Skeletal muscle tissue (tissue), 4 donors: ENCODE measurements around the gene ZNF746. TPM values are rescaled to one million over a fixed set of nuclear protein-coding genes. Genes with fewer than 3 reads are reported as not detected.

ENCODE experiments used
- H3K27ac ChIP-seq: one replicate; pipeline ENCODE4 v1.7.0; 2013; ENCODE audit warnings: mild to moderate bottlenecking, low read depth, low read length, inconsistent platforms
- H3K27me3 ChIP-seq, 3 donors: one replicate each; pipeline ENCODE4 v1.7.0; 2013; ENCODE audit warnings: low read length in 3 of 3; ENCODE audit not compliant: control insufficient read depth in 3 of 3, insufficient read depth in 3 of 3
- H3K36me3 ChIP-seq, 3 donors: one replicate each; pipeline ENCODE4 v1.7.0; 2013; ENCODE audit warnings: low read length in 3 of 3; ENCODE audit not compliant: control insufficient read depth in 3 of 3, insufficient read depth in 3 of 3
- H3K4me1 ChIP-seq, 3 donors: one replicate each; pipeline ENCODE4 v1.7.0; 2013; ENCODE audit warnings: low read length in 3 of 3, mild to moderate bottlenecking in 3 of 3; ENCODE audit not compliant: control insufficient read depth in 3 of 3, insufficient read depth in 3 of 3
- H3K4me3 ChIP-seq, 3 donors: one replicate each; pipeline ENCODE4 v1.7.0; 2013; ENCODE audit warnings: low read length in 3 of 3
- H3K9ac ChIP-seq, 3 donors: one replicate each; pipeline ENCODE4 v1.7.0; 2013; ENCODE audit warnings: low read length in 3 of 3, mild to moderate bottlenecking in 3 of 3, moderate library complexity in 2 of 3, low read depth in 1 of 3
- H3K9me3 ChIP-seq, 3 donors: one replicate each; pipeline ENCODE4 v1.7.0; 2013; ENCODE audit warnings: low read length in 3 of 3; ENCODE audit not compliant: control insufficient read depth in 3 of 3
- total RNA-seq: library from RNA; depleted of rRNA; stranded (reverse); fragments of >200 nt; gene quantifications from one replicate; pipeline ENCODE4 v1.2.3, GENCODE V29; 2014
- donor health status: Osteomylitis.

The ZNF746 gene
- total RNA-seq, 1 donor from 2014 or later, result 12.0 TPM

GRCh38 chr7:149509774-149510173 lies 12.2 kb upstream of the ZNF746 start:
- Histone ChIP-seq H3K36me3 (no peaks in the 10 kb centered on the region), H3K27ac (no peak overlapping the region), H3K27me3 (no peaks in the 10 kb centered on the region), H3K9ac (no peak overlapping the region), H3K9me3 (peaks cover 7 to 16% (median 12%) of the 10 kb centered on the region in 3 donors), H3K4me3 (no peak overlapping the region), H3K4me1 (no peaks in the 10 kb centered on the region)

GRCh38 chr7:149505551-149505950 lies 7.9 kb upstream of the ZNF746 start:
- Histone ChIP-seq H3K9me3 (peaks cover 7 to 14% (median 7%) of the 10 kb centered on the region in 3 donors), H3K27ac (no peak overlapping the region), H3K36me3 (no peaks in the 10 kb centered on the region), H3K9ac (no peak overlapping the region), H3K4me1 (no peaks in the 10 kb centered on the region), H3K4me3 (no peak overlapping the region), H3K27me3 (no peaks in the 10 kb centered on the region)

GRCh38 chr7:149501651-149502050 lies 4.0 kb upstream of the ZNF746 start:
- H3K27me3 ChIP-seq, result no peaks in the 10 kb centered on the region
- H3K4me3 ChIP-seq, result no peak overlapping the region
- H3K9ac ChIP-seq, result no peak overlapping the region
- H3K27ac ChIP-seq, result no peak overlapping the region
- peaks cover 0 to 4% (median 0%) of the 10 kb centered on the region in 3 donors for H3K9me3 ChIP-seq
- H3K4me1 ChIP-seq, result peaks cover 0 to 3% (median under 1%) of the 10 kb centered on the region in 3 donors
- no peaks in the 10 kb centered on the region for H3K36me3 ChIP-seq

GRCh38 chr7:149500910-149501309 lies 3.3 kb upstream of the ZNF746 start:
- Histone ChIP-seq H3K9me3 (no peaks in the 10 kb centered on the region), H3K4me3 (no peak overlapping the region), H3K4me1 (peaks cover 5 to 10% (median 8%) of the 10 kb centered on the region in 3 donors), H3K9ac (no peak overlapping the region), H3K27ac (no peak overlapping the region), H3K36me3 (no peaks in the 10 kb centered on the region), H3K27me3 (no peaks in the 10 kb centered on the region)

- Histone ChIP-seq H3K27ac (no peak overlapping the region), H3K27me3 (no peaks in the 10 kb centered on the region), H3K9ac (no peak overlapping the region), H3K36me3 (no peaks in the 10 kb centered on the region), H3K4me1 (peaks cover 12 to 17% (median 15%) of the 10 kb centered on the region in 3 donors), H3K9me3 (no peaks in the 10 kb centered on the region), H3K4me3 (no peak overlapping the region)
Measured at GRCh38 chr7:149500201-149500600, 2.6 kb upstream of the ZNF746 start.

- Histone ChIP-seq H3K36me3 (peaks cover 2 to 3% (median 3%) of the 10 kb centered on the region in 3 donors), H3K9ac (peak overlapping the region in 1 of 3 donors; percentile 3), H3K4me3 (no peak overlapping the region), H3K27me3 (no peaks in the 10 kb centered on the region), H3K9me3 (no peaks in the 10 kb centered on the region), H3K4me1 (peaks cover 12 to 24% (median 18%) of the 10 kb centered on the region in 3 donors), H3K27ac (no peak overlapping the region)
Measured at GRCh38 chr7:149498811-149499210, 1.2 kb upstream of the ZNF746 start.

- Histone ChIP-seq H3K4me3 (peak overlapping the region; percentile 69 to 82 (median 76)), H3K9ac (peak overlapping the region; percentile 76 to 85 (median 78)), H3K27me3 (no peaks in the 10 kb centered on the region), H3K9me3 (no peaks in the 10 kb centered on the region), H3K27ac (peak overlapping the region; percentile 55), H3K36me3 (peaks cover 18 to 22% (median 22%) of the 10 kb centered on the region in 3 donors), H3K4me1 (peaks cover 12 to 24% (median 22%) of the 10 kb centered on the region in 3 donors)
Measured at GRCh38 chr7:149496642-149497391, 792 bp downstream of the ZNF746 start.

GRCh38 chr7:149495785-149496641 lies 1.6 kb downstream of the ZNF746 start:
- Histone ChIP-seq H3K4me1 (peaks cover 12 to 24% (median 22%) of the 10 kb centered on the region in 3 donors), H3K36me3 (peaks cover 20 to 30% (median 25%) of the 10 kb centered on the region in 3 donors), H3K9me3 (no peaks in the 10 kb centered on the region), H3K27me3 (no peaks in the 10 kb centered on the region), H3K4me3 (peak overlapping the region; percentile 69 to 82 (median 76)), H3K9ac (peak overlapping the region; percentile 55 to 76 (median 57)), H3K27ac (peak overlapping the region; percentile 55)

- peak overlapping the region in 1 of 3 donors; percentile 13 for H3K4me3 ChIP-seq
Measured at GRCh38 chr7:149494738-149495368, 2.8 kb downstream of the ZNF746 start.

More at GRCh38 chr7:149494738-149495368, 2.8 kb downstream of the ZNF746 start:
- H3K4me1 ChIP-seq, result peaks cover 12 to 24% (median 22%) of the 10 kb centered on the region in 3 donors
- no peaks in the 10 kb centered on the region for H3K27me3 ChIP-seq
- H3K27ac ChIP-seq, result no peak overlapping the region
- H3K36me3 ChIP-seq, result peaks cover 31 to 40% (median 36%) of the 10 kb centered on the region in 3 donors
- no peaks in the 10 kb centered on the region for H3K9me3 ChIP-seq
- peak overlapping the region in 1 of 3 donors; percentile 40 for H3K9ac ChIP-seq
